Activated CD4-positive, alpha-beta T cell treated with anti-CD3 and anti-CD28 coated beads for 24 hours (primary cell): ENCODE measurements around the gene CRYGB.
"Not testable (repeated sequence)": the region's sequence is repeated elsewhere in the genome, so short reads cannot be mapped to it uniquely, and the experiment has no call there.

ENCODE experiments used
- DNase-seq, 2 donors: peaks; one replicate each; pipeline ENCODE4 v3.0.0-alpha.2; 2020; ENCODE audit warnings: low read depth in 2 of 2

The CRYGB gene

DNA sequence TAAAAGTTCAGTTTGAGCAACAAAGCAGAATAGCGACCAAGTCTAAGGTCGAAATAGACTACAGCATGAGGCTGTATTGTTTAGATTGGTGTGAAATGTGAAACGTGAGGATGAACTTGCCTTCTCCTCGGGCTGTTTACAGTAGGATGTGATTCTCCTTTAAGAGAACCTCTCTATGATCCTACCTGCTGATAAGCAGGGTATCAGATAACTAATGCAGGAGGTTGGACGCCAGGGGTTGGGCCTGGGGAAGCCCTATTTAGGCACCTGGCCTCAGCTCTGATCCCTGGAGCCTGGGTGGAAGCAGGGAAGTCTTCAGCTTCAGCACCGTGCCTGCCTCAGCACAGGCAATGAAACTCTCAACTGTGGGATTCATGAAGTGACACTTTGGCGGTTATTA is 33.0 kb downstream of the CRYGB start:
- DNase-seq = no peak

DNA sequence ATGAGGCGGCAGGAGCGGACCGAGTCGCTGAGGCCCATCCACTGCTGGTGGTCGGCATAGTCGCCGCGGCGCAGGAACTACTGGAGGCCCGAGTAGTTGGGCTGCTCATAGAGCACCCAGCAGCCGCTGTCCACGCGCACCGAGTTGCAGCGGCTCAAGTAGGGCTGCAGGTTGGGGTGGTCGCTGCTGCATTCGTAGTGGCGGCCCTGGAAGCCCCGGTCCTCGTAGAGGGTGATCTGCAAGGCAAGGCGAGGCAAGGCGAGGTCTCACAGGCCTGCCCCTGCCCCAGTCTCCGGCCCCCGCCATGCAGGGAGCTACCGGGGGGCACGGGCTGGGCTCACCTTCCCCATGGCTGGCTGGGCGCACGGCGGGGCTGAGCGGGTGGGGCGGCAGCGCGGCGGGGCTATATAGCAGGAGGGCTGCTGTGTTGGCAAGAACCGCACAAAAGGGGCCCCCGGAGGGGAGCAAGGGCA is 33.6 kb downstream of the CRYGB start:
- DNase-seq = not testable (repeated sequence)

DNA sequence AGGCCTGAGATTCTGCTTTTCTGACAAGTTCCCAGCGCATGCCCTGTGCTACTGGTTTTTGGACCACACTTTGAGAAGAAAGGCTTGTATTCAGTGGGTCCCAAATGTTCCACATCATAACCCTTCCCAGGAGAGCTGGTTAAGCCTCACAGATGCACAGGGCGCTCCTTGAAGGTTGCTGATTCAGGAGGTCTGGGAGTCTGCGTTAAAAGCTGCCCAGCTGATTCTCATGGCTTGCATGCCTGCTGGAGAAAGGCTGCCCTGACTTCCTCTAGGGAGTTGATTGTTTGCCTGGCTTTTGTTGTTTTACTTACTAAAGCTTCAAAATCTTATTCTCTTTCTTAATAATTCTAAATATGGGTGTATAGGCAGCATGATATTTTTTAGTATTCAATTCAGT is 42.3 kb downstream of the CRYGB start:
- DNase-seq = no peak

GRCh38 chr2:208101716-208102631 is 44.0 kb downstream of the CRYGB start:
- DNase-seq = no peak

- DNase-seq = no peak
Measured at GRCh38 chr2:208099682-208100470, 46.1 kb downstream of the CRYGB start.

GRCh38 chr2:208098701-208099100 is 47.3 kb downstream of the CRYGB start:
- DNase-seq = not testable (repeated sequence)

DNA sequence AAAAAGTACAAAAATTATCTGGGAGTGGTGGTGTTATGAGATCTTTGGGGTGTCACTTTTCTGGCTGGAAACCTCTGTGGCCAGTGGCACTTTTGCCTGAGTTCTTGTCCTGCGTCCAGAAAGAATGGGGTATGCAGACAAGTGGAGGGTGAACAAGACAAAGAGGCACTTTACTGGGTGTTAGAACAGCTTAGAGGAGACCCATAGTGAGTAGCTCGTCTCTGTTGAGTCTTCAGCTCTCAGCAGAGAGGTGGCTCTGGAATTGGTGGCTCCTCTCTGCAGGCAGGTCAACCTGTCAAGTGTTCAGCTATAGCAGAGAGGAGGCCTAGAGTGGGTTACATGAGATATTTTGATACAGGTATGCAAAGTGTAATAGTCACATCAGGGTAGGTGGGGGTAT is 47.7 kb downstream of the CRYGB start:
- no peak for DNase-seq

DNA sequence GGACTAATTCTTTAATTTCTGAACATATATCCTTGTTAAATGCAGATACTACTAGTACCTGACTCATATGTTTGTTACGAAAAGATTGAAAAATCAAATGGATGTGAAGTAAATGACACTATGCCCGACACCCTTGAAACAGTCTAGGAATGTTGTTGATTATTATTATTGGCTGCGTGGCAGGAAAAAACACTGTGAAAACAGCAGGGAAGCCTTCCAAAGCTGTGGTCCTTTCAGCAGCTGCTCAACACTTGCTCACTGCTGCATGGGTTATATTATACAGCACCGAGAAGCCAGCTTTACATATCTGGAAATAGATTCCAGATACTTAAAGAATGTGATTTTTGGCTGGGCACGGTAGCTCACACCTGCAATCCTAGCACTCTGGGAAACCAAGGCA is 48.2 kb downstream of the CRYGB start:
- no peak for DNase-seq

- no peak for DNase-seq
Measured at GRCh38 chr2:208097313-208097712, 48.6 kb downstream of the CRYGB start.

- DNase-seq = no peak
Measured at GRCh38 chr2:208096080-208096479, 49.9 kb downstream of the CRYGB start.

DNA sequence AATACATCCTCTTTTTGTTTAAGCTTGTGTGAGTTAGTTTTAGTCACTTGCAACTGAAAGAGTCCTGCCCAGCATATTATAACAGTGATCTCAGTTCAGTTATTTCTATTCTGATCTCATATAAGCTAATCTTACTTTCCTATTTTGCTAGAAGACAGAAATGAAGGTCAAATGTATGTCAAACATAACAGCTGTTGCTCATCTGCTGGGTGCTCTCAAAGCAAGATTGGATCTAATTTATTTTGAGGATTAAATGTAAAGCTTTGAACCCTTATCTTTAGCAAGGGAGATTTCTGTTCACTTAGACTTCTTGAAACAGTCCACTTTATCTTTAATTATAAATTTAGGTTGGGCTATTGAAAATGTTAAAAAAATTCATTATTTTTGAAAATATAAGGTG is 52.8 kb downstream of the CRYGB start:
- DNase-seq = no peak
